AG09309 (cell line): Measurements from ENCODE around the gene ADCY2.

ENCODE experiments used
- DNase-seq: peaks from one replicate; pipeline ENCODE4 v3.0.0-alpha.2; 2010; ENCODE audit warnings: low read depth
- H3K4me3 ChIP-seq: 2 replicates; pipeline ENCODE4 v1.5.1; 2011; ENCODE audit warnings: mild to moderate bottlenecking, low read depth, low read length, moderate library complexity; ENCODE audit not compliant: control insufficient read depth
- TF ChIP-seq, protein P1 (sequence below): IDR thresholded peaks from 2 replicates; pipeline ENCODE4 v1.5.1; 2011; ENCODE audit warnings: mild to moderate bottlenecking, low read depth, low read length, inconsistent platforms; ENCODE audit not compliant: insufficient read depth, control insufficient read depth; ENCODE audit errors: missing control alignments

Gene ADCY2

GRCh38 chr5:7779019-7780005 lies 383.4 kb downstream of the ADCY2 start:
- no peak for DNase-seq
- TF ChIP-seq, protein P1, sequence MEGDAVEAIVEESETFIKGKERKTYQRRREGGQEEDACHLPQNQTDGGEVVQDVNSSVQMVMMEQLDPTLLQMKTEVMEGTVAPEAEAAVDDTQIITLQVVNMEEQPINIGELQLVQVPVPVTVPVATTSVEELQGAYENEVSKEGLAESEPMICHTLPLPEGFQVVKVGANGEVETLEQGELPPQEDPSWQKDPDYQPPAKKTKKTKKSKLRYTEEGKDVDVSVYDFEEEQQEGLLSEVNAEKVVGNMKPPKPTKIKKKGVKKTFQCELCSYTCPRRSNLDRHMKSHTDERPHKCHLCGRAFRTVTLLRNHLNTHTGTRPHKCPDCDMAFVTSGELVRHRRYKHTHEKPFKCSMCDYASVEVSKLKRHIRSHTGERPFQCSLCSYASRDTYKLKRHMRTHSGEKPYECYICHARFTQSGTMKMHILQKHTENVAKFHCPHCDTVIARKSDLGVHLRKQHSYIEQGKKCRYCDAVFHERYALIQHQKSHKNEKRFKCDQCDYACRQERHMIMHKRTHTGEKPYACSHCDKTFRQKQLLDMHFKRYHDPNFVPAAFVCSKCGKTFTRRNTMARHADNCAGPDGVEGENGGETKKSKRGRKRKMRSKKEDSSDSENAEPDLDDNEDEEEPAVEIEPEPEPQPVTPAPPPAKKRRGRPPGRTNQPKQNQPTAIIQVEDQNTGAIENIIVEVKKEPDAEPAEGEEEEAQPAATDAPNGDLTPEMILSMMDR, result no peak
- no peak overlapping the region for H3K4me3 ChIP-seq

DNA sequence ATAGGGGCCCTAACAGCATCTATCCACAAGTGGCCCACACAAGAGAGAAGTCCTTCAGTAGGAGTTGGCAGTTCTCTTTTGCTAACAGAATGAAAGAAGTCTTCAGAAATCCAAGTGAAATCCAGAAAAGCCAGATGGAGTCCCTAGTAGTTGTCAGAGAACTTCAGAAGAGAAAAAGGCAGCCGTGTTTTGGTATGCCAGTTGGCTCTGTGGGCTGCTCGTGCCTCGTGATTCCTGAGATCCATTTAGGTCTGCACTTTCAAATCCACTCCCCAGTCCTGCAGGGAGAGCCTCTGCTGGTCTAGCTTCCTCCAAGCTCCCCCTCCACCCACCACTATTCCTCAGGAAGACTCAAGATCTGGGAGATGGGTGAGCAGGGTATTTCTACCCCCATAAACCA lies 386.0 kb downstream of the ADCY2 start:
- no peak overlapping the region for H3K4me3 ChIP-seq
- no peak for DNase-seq
- TF ChIP-seq, protein P1, result no peak

DNA sequence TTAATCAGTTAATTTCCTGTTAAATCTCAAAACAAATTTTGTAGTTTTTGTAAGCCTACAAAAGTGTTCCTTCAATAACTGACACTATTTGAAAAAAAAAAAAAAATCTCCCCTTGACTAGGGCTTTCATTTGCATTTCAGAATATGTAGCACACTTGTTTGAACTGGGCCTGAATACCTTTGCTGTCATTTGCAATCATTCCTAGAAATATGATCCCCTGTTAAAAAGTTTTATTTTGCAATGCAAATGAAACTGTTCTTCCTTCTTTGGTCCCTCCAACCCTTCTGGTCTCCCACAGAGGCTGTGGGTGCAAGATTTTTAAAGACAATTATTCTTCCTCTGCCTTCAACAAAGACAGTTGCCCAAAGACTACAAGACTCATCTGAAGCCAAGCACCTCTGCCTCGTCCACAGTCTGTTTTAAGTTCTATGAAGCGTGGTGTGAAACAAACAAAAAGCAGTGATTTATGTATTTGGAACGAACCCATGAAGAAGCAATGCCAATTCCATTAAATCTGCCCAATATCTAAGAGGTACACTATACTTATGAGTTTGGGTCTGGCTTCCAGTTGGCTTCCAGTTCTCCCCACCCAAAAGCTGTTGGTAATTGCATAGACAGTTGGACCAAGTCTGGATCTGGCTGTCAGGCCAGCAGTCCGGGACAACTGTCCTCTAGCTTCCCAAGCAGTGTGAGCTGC lies 388.9 kb downstream of the ADCY2 start:
- TF ChIP-seq, protein P1, result no peak
- DNase-seq, result no peak
- H3K4me3 ChIP-seq, result no peak overlapping the region

DNA sequence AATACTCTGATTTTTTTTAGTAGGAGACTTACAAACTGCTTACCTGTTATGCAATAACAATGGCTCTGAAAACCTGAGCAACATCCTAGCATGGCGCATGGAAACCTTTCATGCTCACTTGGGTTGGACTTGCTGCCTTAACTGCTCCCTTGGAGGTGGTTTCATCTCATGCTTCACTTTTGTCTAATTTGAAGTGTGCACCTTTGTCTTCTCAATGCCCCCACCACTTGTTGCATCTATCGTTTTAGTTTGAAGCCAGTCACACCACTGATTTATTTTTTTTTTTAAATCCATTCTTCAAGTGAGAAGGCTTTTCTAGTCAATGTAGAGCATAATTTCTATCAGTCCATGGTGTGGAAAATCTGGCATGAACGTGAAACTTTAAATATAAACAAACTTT lies 391.8 kb downstream of the ADCY2 start:
- TF ChIP-seq, protein P1, result no peak

GRCh38 chr5:7789567-7789966 lies 393.6 kb downstream of the ADCY2 start:
- TF ChIP-seq, protein P1, result no peak
- no peak for DNase-seq

More for the DNA sequence above, 391.8 kb downstream of the ADCY2 start:
- no peak overlapping the region for H3K4me3 ChIP-seq
- no peak for DNase-seq

DNA sequence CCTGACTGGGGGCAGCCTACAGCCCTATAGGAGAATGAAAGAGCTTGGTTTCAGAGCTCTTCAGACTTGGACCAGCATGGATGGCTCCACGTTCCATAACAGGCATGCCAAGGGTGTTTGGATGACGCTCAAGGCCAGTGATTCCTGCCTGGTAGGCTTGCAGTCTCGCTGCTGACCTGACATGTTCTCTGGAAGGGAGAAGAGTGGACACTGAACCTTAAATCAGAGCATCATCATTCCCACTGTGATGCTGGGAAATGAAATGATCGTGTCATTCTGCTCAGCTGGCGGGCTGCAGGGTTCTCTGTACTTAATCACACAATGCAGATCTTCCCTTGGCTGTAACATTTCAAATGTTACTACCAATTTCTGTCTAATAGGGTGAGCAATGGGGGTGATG lies 398.0 kb downstream of the ADCY2 start:
- no peak for DNase-seq
- TF ChIP-seq, protein P1, result no peak
- no peak overlapping the region for H3K4me3 ChIP-seq

More at GRCh38 chr5:7789567-7789966, 393.6 kb downstream of the ADCY2 start:
- no peak overlapping the region for H3K4me3 ChIP-seq
